K562 (cell line): ENCODE data around the gene PNMT. TPM values are rescaled to one million over a fixed set of nuclear protein-coding genes. Genes with fewer than 3 reads are reported as not detected.

ENCODE experiments used
- ATAC-seq: fragments of 200-7000 bp; cut with Tn5 transposase; 3 replicates; pipeline ENCODE4 v1.9.1; 2020; ENCODE audit warnings: moderate library complexity
- BruUV-seq: library from RNA; stranded (reverse); fragments of 400-500 nt; replicated peaks from 2 replicates; lab custom pipeline; 2021; lab: Mats Ljungman, UMichigan
- CTCF ChIA-PET: fragments of 300-600 bp; formaldehyde crosslinking; extraction: SDS; loops from one replicate; lab custom pipeline; 2021; ENCODE audit warnings: low intra/inter-chr PET ratio; lab: Yijun Ruan, JAX
- POLR2A ChIA-PET: fragments of 300-600, 350-650 bp; sonication (Branson Sonifier 250); formaldehyde crosslinking; extraction: SDS; loops from one replicate; lab custom pipeline; 2021; ENCODE audit warnings: antibody characterized with exemption, inconsistent platforms; lab: Yijun Ruan, JAX
- DNase-seq, 4 experiments: peaks; one replicate each; pipeline versions ENCODE4 v3.0.0 to v3.0.0-alpha.2; 2011 to 2018; ENCODE audit warnings: low spot score in 3 of 4, mixed read lengths in 3 of 4; ENCODE audit errors: extremely low read depth in 1 of 4
- FAIRE-seq: peaks from 2 replicates; lab custom pipeline; 2011; peaks lifted over from hg19 to GRCh38; lab: Jason Lieb, UNC
- H2AFZ ChIP-seq: 2 replicates; pipeline ENCODE4 v1.6.0; 2011; ENCODE audit warnings: low read depth, low read length, control low read depth, inconsistent platforms
- H3K27ac ChIP-seq: fragments of 200-600 bp; 3 replicates; pipeline ENCODE4 v1.8.0; 2011; ENCODE audit warnings: low read depth, mild to moderate bottlenecking, control low read depth, inconsistent platforms, low read length, moderate library complexity, mixed read lengths; ENCODE audit errors: extremely low read depth
- H3K27me3 ChIP-seq, 2 experiments: fragments of 300-600 bp in 1 of 2; 2 replicates in 1 of 2; 3 replicates in 1 of 2; pipeline versions ENCODE4 v1.6.0 to v1.8.0; 2011; ENCODE audit warnings: inconsistent platforms in 2 of 2, low read length in 2 of 2, mild to moderate bottlenecking in 1 of 2, mixed read lengths in 1 of 2, moderate library complexity in 1 of 2; ENCODE audit not compliant: control insufficient read depth in 2 of 2, insufficient read depth in 2 of 2
- H3K36me3 ChIP-seq: fragments of 300-600 bp; 3 replicates; pipeline ENCODE4 v1.8.0; 2011; ENCODE audit warnings: mild to moderate bottlenecking, low read length, inconsistent platforms; ENCODE audit not compliant: control insufficient read depth, insufficient read depth
- H3K4me1 ChIP-seq, 2 experiments: fragments of 200-600 bp in 1 of 2; replicated peaks in 1 of 2; 2 replicates in 1 of 2; 3 replicates in 1 of 2; pipeline versions ENCODE4 v1.5.1 to v1.8.0; 2011; ENCODE audit warnings: inconsistent platforms in 2 of 2, low read length in 2 of 2, mild to moderate bottlenecking in 1 of 2, mixed read lengths in 1 of 2, moderate library complexity in 1 of 2; ENCODE audit not compliant: control insufficient read depth in 2 of 2, insufficient read depth in 2 of 2
- H3K4me2 ChIP-seq: 2 replicates; pipeline ENCODE4 v1.6.1; 2011; ENCODE audit warnings: low read length, control low read depth, inconsistent platforms, mixed read lengths; ENCODE audit not compliant: insufficient read depth
- H3K4me3 ChIP-seq: fragments of 200-600 bp; sonication (generic), shearing (Covaris generic); 2 replicates; pipeline ENCODE4 v1.5.1; 2016; ENCODE audit warnings: control low read depth, inconsistent platforms
- H3K79me2 ChIP-seq: fragments of 200-600 bp; 3 replicates; pipeline ENCODE4 v1.8.0; 2011; ENCODE audit warnings: low read length, inconsistent platforms; ENCODE audit not compliant: control insufficient read depth, insufficient read depth
- H3K9ac ChIP-seq, 2 experiments: 2 replicates each; pipeline versions ENCODE4 v1.6.0 to v1.6.1; 2011; ENCODE audit warnings: low read depth in 2 of 2, low read length in 2 of 2, control low read depth in 1 of 2, inconsistent platforms in 1 of 2, mild to moderate bottlenecking in 1 of 2, mixed read lengths in 1 of 2; ENCODE audit not compliant: insufficient read depth in 1 of 2
- H3K9me1 ChIP-seq: one replicate; pipeline ENCODE4 v1.6.0; 2011; ENCODE audit warnings: inconsistent platforms, mild to moderate bottlenecking, low read length, moderate library complexity; ENCODE audit not compliant: control insufficient read depth, insufficient read depth
- H3K9me3 ChIP-seq: replicated peaks from 2 replicates; pipeline ENCODE4 v1.5.1; 2011; ENCODE audit warnings: low read depth, low read length, inconsistent platforms; ENCODE audit not compliant: control insufficient read depth, insufficient read depth
- H4K20me1 ChIP-seq: replicated peaks from 2 replicates; pipeline ENCODE4 v1.6.1; 2011; ENCODE audit warnings: low read length, inconsistent platforms, mixed read lengths; ENCODE audit not compliant: control insufficient read depth, insufficient read depth
- ARID4B ChIP-seq: sonication (generic); formaldehyde crosslinking; IDR thresholded peaks from 2 replicates; pipeline ENCODE4 v1.8.0; 2022; ENCODE audit warnings: mild to moderate bottlenecking, missing genetic modification reagents
- BCOR ChIP-seq: fragments of 450-650 bp; IDR thresholded peaks from 2 replicates; pipeline ENCODE4 v1.6.1; 2016
- CBX1 ChIP-seq: sonication (generic); IDR thresholded peaks from 2 replicates; pipeline ENCODE4 v1.6.1; 2016; ENCODE audit warnings: antibody characterized with exemption, low read depth, mild to moderate bottlenecking
- ELF2 ChIP-seq: fragments of 250-450 bp; sonication (Bioruptor Pico); IDR thresholded peaks from 2 replicates; pipeline ENCODE4 v1.5.0; 2021; ENCODE audit warnings: mild to moderate bottlenecking
- HNRNPL ChIP-seq: fragments of 200-400 bp; formaldehyde crosslinking; IDR thresholded peaks from 2 replicates; pipeline ENCODE4 v1.6.1; 2017; ENCODE audit warnings: low read depth, mild to moderate bottlenecking, low read length
- MYC ChIP-seq, 2 experiments: fragments of 250-450 bp in 1 of 2; sonication (Bioruptor Pico) in 1 of 2; IDR thresholded peaks; 2 replicates each; pipeline versions ENCODE4 v1.5.1 to v1.6.1; 2012 to 2021; ENCODE audit warnings: low read depth in 2 of 2, borderline replicate concordance in 1 of 2, improper control_type of control experiment in 1 of 2, low read length in 1 of 2, mild to moderate bottlenecking in 1 of 2, moderate library complexity in 1 of 2
- WGBS: fragments of 100-300 bp; shearing (Covaris generic); methylation state at CpG from one replicate; pipeline ENCODE4 v1.1.6; 2016; ENCODE audit warnings: low coverage, mixed read lengths; ENCODE audit not compliant: insufficient coverage; ENCODE audit errors: missing lambda C conversion rate; 5-methylcytosine and 5-hydroxymethylcytosine counted together
- in situ Hi-C: fragments of 300-500 bp; cut with MboI; formaldehyde crosslinking; loops from 4 replicates; pipeline ENCODE4 v1.15.0; 2018; ENCODE audit warnings: inconsistent platforms, mixed read lengths
- intact Hi-C: fragments of 100-400 bp; cut with micrococcal nuclease; formaldehyde crosslinking; loops from 2 replicates; pipeline ENCODE4 v1.14.2; 2022
- polyA plus RNA-seq, 8 experiments: library from polyadenylated mRNA; depleted of rRNA in 4 of 8; stranded (reverse) in 5 of 8; unstranded in 3 of 8; fragments of >200 nt; fragmentation: Nextera tagmentation in 2 of 8; fragmentation: Illumina TruSeq in 1 of 8; extraction: Ambion mirVana in 2 of 8; extraction: Trizol in 1 of 8; gene quantifications; 2 replicates each; pipeline versions ENCODE4 v1.2.1 to v1.2.3, GENCODE V29; 2011 to 2014; ENCODE audit warnings: inconsistent platforms in 1 of 8, missing spikeins in 1 of 8
- total RNA-seq, 7 experiments: library from RNA; depleted of rRNA in 6 of 7; stranded (reverse); fragments of >200 nt in 6 of 7; fragmentation: Illumina TruSeq in 2 of 7; extraction: Trizol in 2 of 7; gene quantifications; 2 replicates each; pipeline versions ENCODE4 v1.2.1 to v1.2.3, GENCODE V29; 2011 to 2021; ENCODE audit warnings: low replicate concordance in 1 of 7

PNMT gene
- total and polyA plus RNA-seq, 9 of the 15 experiments (the other 6 are each of a cell fraction or from before 2014, with no cell fraction given) = 0.55 to 18.1 (median 5.8) TPM

- Histone ChIP-seq H2AFZ (no peak overlapping the region), H3K27ac (no peak overlapping the region), H3K4me1 (peaks cover 3 to 30% of the 10 kb centered on the region in 2 experiments; a peak in 3 of 5 replicates), H3K9ac (0 out of 4 replicates have a peak overlapping the region, but pooled peaks of 1 of the 2 experiments have one; percentile 3), H4K20me1 (no peaks in the 10 kb centered on the region), H3K9me1 (no peaks in the 10 kb centered on the region), H3K27me3 (peaks cover 6 to 41% of the 10 kb centered on the region in 2 experiments; a peak in 2 of 5 replicates), H3K79me2 (no peaks in the 10 kb centered on the region), H3K4me2 (no peak overlapping the region; the same call in 1 of the 2 replicates), H3K36me3 (no peaks in the 10 kb centered on the region), H3K4me3 (no peak overlapping the region), H3K9me3 (no peaks in the 10 kb centered on the region)
- in situ Hi-C loops (no loop called here), intact Hi-C loops (loop anchor here (5.0 kb wide), 1 partner anchor 412 kb away; no protein-coding TSS in a partner anchor)
- ChIA-PET CTCF (interaction anchor here (0.8 to 5.2 kb wide), 3 partner anchors 51 to 135 kb away, joined by 3 to 131 read pairs (median 118); partner anchors contain the start of gene PNMT), POLR2A (interaction anchor here (0.6 to 1.6 kb wide), 4 partner anchors 32 to 217 kb away, joined by 3 to 7 read pairs (median 4); partner anchors contain the start of genes ERBB2 and TCAP)
- DNase-seq (no peak), FAIRE-seq (no peak), ATAC-seq (no peak)
- WGBS = 7% methylated on average over 12 of the region's 13 CpGs
- BruUV-seq = no TSS peak
- no peak for TF ChIP-seq ELF2 (CRISPR knock-in tag)
- 0 out of 2 replicates have a peak, but pooled peaks have one; percentile 31 for TF ChIP-seq HNRNPL
Measured at GRCh38 chr17:39618956-39619785, 49.1 kb upstream of the PNMT start.

GRCh38 chr17:39619786-39620101 lies 48.5 kb upstream of the PNMT start:
- no peaks in the 10 kb centered on the region for H3K36me3 ChIP-seq
- H3K9ac ChIP-seq = no peak overlapping the region
- ATAC-seq (no peak), DNase-seq (no peak), FAIRE-seq (no peak)
- ChIA-PET POLR2A (interaction anchor here (0.6 to 1.6 kb wide), 2 partner anchors 31 to 46 kb away, joined by 3 to 4 read pairs; partner anchors contain the start of gene TCAP), CTCF (interaction anchor here (4.8 to 5.2 kb wide), 2 partner anchors 50 to 135 kb away, joined by 118 to 131 read pairs; partner anchors contain the start of gene PNMT)
- no peaks in the 10 kb centered on the region for H3K79me2 ChIP-seq
- H4K20me1 ChIP-seq = no peaks in the 10 kb centered on the region
- TF ChIP-seq ARID4B (CRISPR knock-in tag) (no peak), CBX1 (no peak), MYC (IDR thresholded peaks at IDR 0.05; ENCODE audit: low read depth, low read length) (no peak), MYC (CRISPR knock-in tag; IDR thresholded peaks at IDR 0.05; ENCODE audit: borderline replicate concordance, low read depth) (no peak), BCOR (0 out of 2 replicates have a peak, but pooled peaks have one; percentile 13)
- peaks cover 3 to 30% of the 10 kb centered on the region in 2 experiments; a peak in 3 of 5 replicates for H3K4me1 ChIP-seq
- no peak overlapping the region for H3K4me3 ChIP-seq
- H3K27me3 ChIP-seq = peaks cover 6 to 41% of the 10 kb centered on the region in 2 experiments; a peak in 2 of 5 replicates
- H3K4me2 ChIP-seq = no peak overlapping the region
- in situ Hi-C loops = loop anchor here (5.0 kb wide), 2 partner anchors 53 to 138 kb away; no protein-coding TSS in a partner anchor
- no peak overlapping the region for H2AFZ ChIP-seq
- no peak overlapping the region for H3K27ac ChIP-seq
- no peaks in the 10 kb centered on the region for H3K9me1 ChIP-seq
- no TSS peak for BruUV-seq
- 13% methylated on average over 1 of the region's 1 CpG for WGBS
- intact Hi-C loops = loop anchor here (5.0 kb wide), 1 partner anchor 412 kb away; no protein-coding TSS in a partner anchor
- H3K9me3 ChIP-seq = no peaks in the 10 kb centered on the region
